K562 (cell line): ENCODE measurements around the gene LIX1. TPM values are rescaled to one million over a fixed set of nuclear protein-coding genes. Genes with fewer than 3 reads are reported as not detected.
A peak's percentile ranks its signal among the peaks of the same experiment; 100 is the strongest.

Experiments used
- CLOCK ChIP-seq: fragments of 250-450 bp; sonication (Bioruptor Pico); IDR thresholded peaks from 2 replicates; pipeline ENCODE4 v1.4.0; 2020; ENCODE audit warnings: mild to moderate bottlenecking, moderate library complexity, borderline replicate concordance
- EWSR1 ChIP-seq: fragments of 450-650 bp; IDR thresholded peaks from 2 replicates; pipeline ENCODE4 v1.6.1; 2018; ENCODE audit warnings: borderline replicate concordance, mild to moderate bottlenecking, low read depth, moderate library complexity; ENCODE audit not compliant: partially characterized antibody
- FUS ChIP-seq: fragments of 200-400 bp; formaldehyde crosslinking; optimal IDR thresholded peaks from 2 replicates; pipeline ENCODE3; 2017; ENCODE audit warnings: low read depth, low read length
- PML ChIP-seq: IDR thresholded peaks from 2 replicates; pipeline ENCODE4 v1.6.1; 2012; ENCODE audit warnings: low read length, inconsistent platforms
- PTTG1 ChIP-seq: fragments of 450-650 bp; IDR thresholded peaks from 2 replicates; pipeline ENCODE4 v1.6.1; 2016; ENCODE audit warnings: low read depth, mild to moderate bottlenecking, missing genetic modification characterization, missing compliant biosample characterization
- SIX5 ChIP-seq, 2 experiments: IDR thresholded peaks; 2 replicates each; pipeline ENCODE4 v1.6.1; 2011; ENCODE audit warnings: low read length in 2 of 2, borderline replicate concordance in 1 of 2, low read depth in 1 of 2, mild to moderate bottlenecking in 1 of 2, moderate library complexity in 1 of 2; ENCODE audit not compliant: insufficient read depth in 1 of 2
- TRIM25 ChIP-seq: fragments of 450-650 bp; IDR thresholded peaks from 2 replicates; pipeline ENCODE4 v1.7.0; 2016; ENCODE audit warnings: borderline replicate concordance
- TRIM28 ChIP-seq: fragments of 450-650 bp; IDR thresholded peaks from 2 replicates; pipeline ENCODE4 v1.6.1; 2017
- ZNF24 ChIP-seq: fragments of 450-650 bp; IDR thresholded peaks from 2 replicates; pipeline ENCODE4 v1.6.1; 2016
- ZNF347 ChIP-seq: fragments of 450-650 bp; formaldehyde crosslinking; IDR thresholded peaks from 2 replicates; pipeline ENCODE4 v1.4.0; 2020; ENCODE audit warnings: low read depth, mild to moderate bottlenecking, moderate library complexity
- polyA plus RNA-seq, 8 experiments: library from polyadenylated mRNA; depleted of rRNA in 4 of 8; stranded (reverse) in 5 of 8; unstranded in 3 of 8; fragments of >200 nt; fragmentation: Nextera tagmentation in 2 of 8; fragmentation: Illumina TruSeq in 1 of 8; extraction: Ambion mirVana in 2 of 8; extraction: Trizol in 1 of 8; gene quantifications; 2 replicates each; pipeline versions ENCODE4 v1.2.1 to v1.2.3, GENCODE V29; 2011 to 2014; ENCODE audit warnings: inconsistent platforms in 1 of 8, missing spikeins in 1 of 8
- total RNA-seq, 7 experiments: library from RNA; depleted of rRNA in 6 of 7; stranded (reverse); fragments of >200 nt in 6 of 7; fragmentation: Illumina TruSeq in 2 of 7; extraction: Trizol in 2 of 7; gene quantifications; 2 replicates each; pipeline versions ENCODE4 v1.2.1 to v1.2.3, GENCODE V29; 2011 to 2021; ENCODE audit warnings: low replicate concordance in 1 of 7

LIX1 gene
- total and polyA plus RNA-seq, 9 of the 15 experiments (the other 6 are each of a cell fraction or from before 2014, with no cell fraction given) = 0.01 to 0.18 TPM; not detected in 7

DNA sequence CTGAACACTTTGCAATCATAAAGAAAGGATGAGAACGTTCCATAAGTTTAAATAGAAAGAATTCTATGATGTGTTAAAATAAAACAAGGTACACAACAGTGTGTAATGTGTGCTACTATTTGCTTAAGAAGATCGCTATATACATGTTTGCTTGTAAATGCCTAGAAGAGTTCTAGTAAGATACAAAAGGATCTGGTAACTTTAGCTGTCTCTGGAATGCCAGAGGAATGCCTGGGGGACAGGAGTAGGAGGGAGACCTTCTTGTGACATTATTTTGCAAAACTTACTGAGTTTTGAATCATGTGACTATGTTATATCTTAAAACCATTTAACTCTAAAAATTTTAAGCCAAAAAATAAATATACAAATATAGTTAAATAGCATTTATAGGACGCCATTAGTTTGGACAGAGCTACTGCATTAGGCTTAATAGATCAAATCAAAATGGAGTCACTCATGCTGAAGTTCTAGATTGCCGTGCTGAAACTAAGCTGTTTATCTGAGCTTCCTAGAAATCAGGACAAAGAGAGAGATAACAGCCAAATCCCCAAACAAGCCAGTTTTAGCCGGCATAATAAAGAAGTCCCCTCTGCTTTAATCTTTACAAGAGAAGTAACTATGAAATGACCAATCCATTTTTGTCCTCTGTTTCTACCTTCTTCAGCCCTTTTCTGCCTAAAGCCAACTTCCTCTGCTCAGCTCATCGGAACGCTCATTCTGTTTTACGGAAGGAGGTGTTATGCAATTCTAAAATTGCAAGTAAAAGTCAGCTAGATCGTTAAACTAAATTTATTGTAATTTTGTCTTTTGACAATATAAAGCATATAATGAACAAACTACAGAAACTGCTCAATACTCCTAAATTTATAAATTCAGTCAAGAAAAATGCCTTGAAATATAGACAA is 44.8 kb downstream of the LIX1 start (continued):
- TF ChIP-seq CLOCK (CRISPR knock-in tag) (no peak), PML (no peak), FUS (no peak), ZNF347 (CRISPR knock-in tag) (no peak), EWSR1 (no peak), SIX5 (IDR thresholded peaks at IDR 0.05; ENCODE audit: borderline replicate concordance in 1 of 2, insufficient read depth in 1 of 2, low read depth in 1 of 2, low read length in 2 of 2) (no peak), ZNF24 (no peak), PTTG1 (tag) (peak; percentile 62), TRIM28 (no peak), TRIM25 (no peak)
